B cell (primary cell): ENCODE results near the gene PKP2.

Experiments used
- CTCF ChIP-seq: fragments of 200-600 bp; IDR thresholded peaks from one replicate; pipeline ENCODE4 v1.8.0; 2022; ENCODE audit warnings: antibody characterized with exemption, mild to moderate bottlenecking
- EZH2 ChIP-seq: IDR thresholded peaks from 2 replicates; pipeline ENCODE4 v1.6.1; 2012; ENCODE audit warnings: borderline replicate concordance, low read depth, mild to moderate bottlenecking, moderate library complexity, low read length; ENCODE audit not compliant: insufficient read depth, poor library complexity, severe bottlenecking

- TF ChIP-seq CTCF (no peak), EZH2 (no peak)
Observed at GRCh38 chr12:32780071-32780470, 116.5 kb downstream of the PKP2 start.
